HG03135 (cell line): ENCODE results near the gene RAD51B.

Source experiments
- ATAC-seq: cut with Tn5 transposase; IDR thresholded peaks from one replicate; pipeline ENCODE4 v1.9.1; 2021; ENCODE audit warnings: mild to moderate bottlenecking, moderate library complexity; ENCODE audit not compliant: unreplicated experiment

The RAD51B gene

GRCh38 chr14:67833403-67833802 lies 13.8 kb downstream of the RAD51B start:
- no peak for ATAC-seq

GRCh38 chr14:67835596-67835995 lies 16.0 kb downstream of the RAD51B start:
- no peak for ATAC-seq

- ATAC-seq, result no peak
These were observed 17.5 kb downstream of the RAD51B start for GRCh38 chr14:67837011-67837624.

- no peak for ATAC-seq
These were observed 26.5 kb downstream of the RAD51B start for GRCh38 chr14:67846029-67846610.

GRCh38 chr14:67850066-67850830 lies 30.7 kb downstream of the RAD51B start:
- no peak for ATAC-seq

- no peak for ATAC-seq
These were observed 32.3 kb downstream of the RAD51B start for GRCh38 chr14:67851785-67852410.

GRCh38 chr14:67852926-67853604 lies 33.5 kb downstream of the RAD51B start:
- no peak for ATAC-seq

- ATAC-seq, result no peak
These were observed 34.1 kb downstream of the RAD51B start for GRCh38 chr14:67853715-67854114.

- ATAC-seq, result no peak
These were observed 37.2 kb downstream of the RAD51B start for GRCh38 chr14:67856827-67857226.

GRCh38 chr14:67857778-67858350 lies 38.3 kb downstream of the RAD51B start:
- ATAC-seq, result no peak

GRCh38 chr14:67859169-67859749 lies 39.7 kb downstream of the RAD51B start:
- ATAC-seq, result no peak

- no peak for ATAC-seq
These were observed 43.6 kb downstream of the RAD51B start for GRCh38 chr14:67863223-67863622.

- ATAC-seq, result no peak
These were observed 55.8 kb downstream of the RAD51B start for GRCh38 chr14:67875175-67876006.

GRCh38 chr14:67879026-67879425 lies 59.4 kb downstream of the RAD51B start:
- no peak for ATAC-seq

GRCh38 chr14:67881225-67881624 lies 61.6 kb downstream of the RAD51B start:
- peak; percentile 93 for ATAC-seq

GRCh38 chr14:67882986-67883555 lies 63.5 kb downstream of the RAD51B start:
- ATAC-seq, result no peak

- ATAC-seq, result no peak
These were observed 64.1 kb downstream of the RAD51B start for GRCh38 chr14:67883717-67884116.

GRCh38 chr14:67886191-67886590 lies 66.6 kb downstream of the RAD51B start:
- no peak for ATAC-seq

GRCh38 chr14:67887478-67887877 lies 67.9 kb downstream of the RAD51B start:
- ATAC-seq, result no peak
